Activated T-cell treated with anti-CD3 and anti-CD28 coated beads for 4 hours (primary cell): ENCODE data around the gene SYS1.

Experiments
- DNase-seq: peaks from one replicate; pipeline ENCODE4 v3.0.0-alpha.2; 2020

SYS1 gene

GRCh38 chr20:45392733-45393132, 29.8 kb downstream of the SYS1 start:
- no peak for DNase-seq

GRCh38 chr20:45394221-45395113, 31.5 kb downstream of the SYS1 start:
- no peak for DNase-seq

GRCh38 chr20:45395114-45395415, 32.1 kb downstream of the SYS1 start:
- DNase-seq = no peak

- no peak for DNase-seq
Measured at GRCh38 chr20:45399018-45399417, 36.1 kb downstream of the SYS1 start.

- no peak for DNase-seq
Measured at GRCh38 chr20:45400346-45401031, 37.5 kb downstream of the SYS1 start.

GRCh38 chr20:45402946-45403345, 40.0 kb downstream of the SYS1 start:
- no peak for DNase-seq

- no peak for DNase-seq
Measured at GRCh38 chr20:45404438-45404837, 41.5 kb downstream of the SYS1 start.

- DNase-seq = no peak
Measured at GRCh38 chr20:45405571-45406259, 42.8 kb downstream of the SYS1 start.

GRCh38 chr20:45406260-45407066, 43.5 kb downstream of the SYS1 start:
- DNase-seq = peak; percentile 57

GRCh38 chr20:45407067-45407745, 44.2 kb downstream of the SYS1 start:
- DNase-seq = no peak

GRCh38 chr20:45407783-45408645, 45.1 kb downstream of the SYS1 start, which contains the start of gene DBNDD2:
DBNDD2 (plus strand) TSS chr20:45408289; CDS start chr20:45408468, 179 bp downstream.
- no peak for DNase-seq

- DNase-seq = no peak
Measured at GRCh38 chr20:45408646-45409213, 45.8 kb downstream of the SYS1 start.

- no peak for DNase-seq
Measured at GRCh38 chr20:45409521-45410272, 46.7 kb downstream of the SYS1 start.

GRCh38 chr20:45410887-45411286, 47.9 kb downstream of the SYS1 start:
- DNase-seq = no peak

- DNase-seq = no peak
Measured at GRCh38 chr20:45412653-45413052, 49.7 kb downstream of the SYS1 start.

- no peak for DNase-seq
Measured at GRCh38 chr20:45413479-45413878, 50.5 kb downstream of the SYS1 start.

- peak; percentile 79 for DNase-seq
Measured at GRCh38 chr20:45415822-45416637, 53.1 kb downstream of the SYS1 start, which contains the start of gene PIGT. PIGT (plus strand) TSS chr20:45416141; CDS start chr20:45416157, 16 bp downstream.

GRCh38 chr20:45416917-45417316, 54.0 kb downstream of the SYS1 start:
- DNase-seq = no peak
